GM12878 (cell line): ENCODE measurements around the gene GGCT.

Experiments
- ATF2 ChIP-seq: IDR thresholded peaks from 2 replicates; pipeline ENCODE4 v1.6.1; 2012; ENCODE audit warnings: low read length, inconsistent platforms
- CEBPB ChIP-seq, 2 experiments: fragments of 150-350 bp in 1 of 2; IDR thresholded peaks; 2 replicates each; pipeline ENCODE4 v1.6.1; 2012 to 2014; ENCODE audit warnings: low read depth in 2 of 2, low read length in 2 of 2, borderline replicate concordance in 1 of 2, inconsistent platforms in 1 of 2
- CTCF ChIP-seq, 3 experiments: IDR thresholded peaks in 2 of 3; conservative IDR thresholded peaks in 1 of 3; 2 replicates each; pipeline ENCODE4 v1.5.1; 2011; ENCODE audit warnings: low read depth in 3 of 3, low read length in 3 of 3, mild to moderate bottlenecking in 3 of 3, control low read depth in 2 of 3, moderate library complexity in 2 of 3, inconsistent platforms in 1 of 3, mixed read lengths in 1 of 3; ENCODE audit not compliant: control insufficient read depth in 2 of 3, insufficient read depth in 1 of 3; ENCODE audit errors: extremely low read depth in 1 of 3
- EP300 ChIP-seq, 2 experiments: fragments of 150-350 bp in 1 of 2; IDR thresholded peaks; 2 replicates each; pipeline ENCODE4 v1.6.1; 2011 to 2012; ENCODE audit warnings: low read depth in 2 of 2, low read length in 2 of 2, borderline replicate concordance in 1 of 2, improper control_type of control experiment in 1 of 2, inconsistent platforms in 1 of 2; ENCODE audit not compliant: control insufficient read depth in 1 of 2
- ETV6 ChIP-seq, 2 experiments: fragments of 450-650 bp in 1 of 2; IDR thresholded peaks in 1 of 2; conservative IDR thresholded peaks in 1 of 2; 2 replicates each; pipeline ENCODE4 v1.6.1; 2014; ENCODE audit warnings: antibody characterized with exemption in 1 of 2, borderline replicate concordance in 1 of 2, low read depth in 1 of 2, mild to moderate bottlenecking in 1 of 2, moderate library complexity in 1 of 2
- EZH2 ChIP-seq: IDR thresholded peaks from 2 replicates; pipeline ENCODE4 v1.6.1; 2012; ENCODE audit warnings: low read depth, mild to moderate bottlenecking, control low read depth, inconsistent platforms, low read length, borderline replicate concordance; ENCODE audit not compliant: control insufficient read depth
- HDAC2 ChIP-seq: fragments of 200-600 bp; sonication (generic); IDR thresholded peaks from 2 replicates; pipeline ENCODE4 v1.6.1; 2017
- JUND ChIP-seq: IDR thresholded peaks from 2 replicates; pipeline ENCODE4 v1.6.1; 2012; ENCODE audit warnings: low read depth, mild to moderate bottlenecking, low read length, improper control_type of control experiment, moderate library complexity
- NKRF ChIP-seq: fragments of 450-650 bp; conservative IDR thresholded peaks from 2 replicates; pipeline ENCODE4 v1.6.1; 2017; ENCODE audit warnings: mild to moderate bottlenecking, moderate library complexity
- POLR2A ChIP-seq: IDR thresholded peaks from 2 replicates; pipeline ENCODE4 v1.6.1; 2011; ENCODE audit warnings: low read depth, mild to moderate bottlenecking, low read length
- REST ChIP-seq: IDR thresholded peaks from 2 replicates; pipeline ENCODE4 v1.6.1; 2012; ENCODE audit warnings: mild to moderate bottlenecking, low read depth, low read length
- TAF1 ChIP-seq: IDR thresholded peaks from 2 replicates; pipeline ENCODE4 v1.6.1; 2011; ENCODE audit warnings: mild to moderate bottlenecking, low read depth, low read length, borderline replicate concordance
- TCF7 ChIP-seq: IDR thresholded peaks from 2 replicates; pipeline ENCODE4 v1.6.1; 2014; ENCODE audit warnings: antibody characterized with exemption, borderline replicate concordance
- ZNF207 ChIP-seq: fragments of 450-650 bp; IDR thresholded peaks from 2 replicates; pipeline ENCODE4 v1.6.1; 2014; ENCODE audit warnings: antibody characterized with exemption, mild to moderate bottlenecking, borderline replicate concordance

- TF ChIP-seq POLR2A (no peak), CEBPB (IDR thresholded peaks at IDR 0.05; ENCODE audit: borderline replicate concordance in 1 of 2, low read depth in 2 of 2, low read length in 2 of 2) (no peak), ZNF207 (no peak), NKRF (no peak), TCF7 (no peak), EZH2 (no peak), ETV6 (conservative IDR thresholded peaks at IDR 0.05 in 1 of 2, IDR thresholded peaks at IDR 0.05 in 1 of 2; ENCODE audit: borderline replicate concordance in 1 of 2, low read depth in 1 of 2) (no peak), HDAC2 (no peak), EP300 (IDR thresholded peaks at IDR 0.05; ENCODE audit: borderline replicate concordance in 1 of 2, control insufficient read depth in 1 of 2, low read depth in 2 of 2, low read length in 2 of 2) (no peak), ATF2 (no peak), CTCF (IDR thresholded peaks at IDR 0.05 in 2 of 3, conservative IDR thresholded peaks at IDR 0.05 in 1 of 3; ENCODE audit: control insufficient read depth in 2 of 3, extremely low read depth in 1 of 3, insufficient read depth in 1 of 3, low read depth in 3 of 3, low read length in 3 of 3) (no peak), TAF1 (no peak), JUND (no peak), REST (no peak)
Observed at GRCh38 chr7:30549931-30550493, 45.4 kb upstream of the GGCT start.
